GM12875 (cell line): ENCODE results near the gene TINAGL1.

Source experiments
- H3K4me3 ChIP-seq: one replicate; pipeline ENCODE4 v1.5.1; 2011; ENCODE audit warnings: low read depth, low read length, control low read depth
- TF ChIP-seq, protein P1 (sequence below): IDR thresholded peaks from 2 replicates; pipeline ENCODE4 v1.5.1; 2011; ENCODE audit warnings: low read depth, mild to moderate bottlenecking, control low read depth, inconsistent platforms, low read length, moderate library complexity, borderline replicate concordance; ENCODE audit not compliant: insufficient read depth

Gene TINAGL1

DNA sequence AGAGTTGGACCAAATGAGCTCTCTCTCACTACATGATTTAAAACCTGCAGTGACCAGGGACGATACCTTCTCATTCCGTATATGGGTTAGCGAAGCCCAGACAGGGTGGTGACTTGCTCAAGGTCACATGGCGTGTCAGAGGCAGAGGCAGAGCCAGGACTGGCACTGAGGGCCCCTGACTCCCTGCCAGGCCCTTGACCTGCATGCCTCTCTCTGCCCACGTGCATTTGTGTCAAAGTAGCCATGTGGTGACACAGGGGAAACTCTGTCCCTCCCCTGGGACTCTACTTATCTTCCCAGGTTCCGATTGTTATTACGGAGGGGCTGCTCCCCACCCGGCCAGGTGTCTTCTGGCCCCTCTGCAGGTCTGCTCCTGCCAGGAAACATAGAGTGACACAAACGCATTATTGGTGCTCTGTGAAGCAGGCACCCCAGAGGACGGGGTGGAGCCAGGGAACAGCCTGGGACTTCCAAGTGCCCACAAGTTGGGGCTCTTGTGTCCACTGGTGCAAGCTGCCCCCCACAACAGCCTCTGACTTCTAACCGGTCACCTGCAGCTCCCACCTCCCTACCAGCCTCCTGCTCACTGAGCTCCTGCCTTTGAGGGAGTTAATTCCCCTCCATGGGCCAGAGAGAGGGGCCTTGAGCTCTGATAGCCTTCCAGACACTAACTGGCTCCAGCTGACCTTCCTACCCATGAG lies 7.3 kb upstream of the TINAGL1 start:
- TF ChIP-seq, protein P1, sequence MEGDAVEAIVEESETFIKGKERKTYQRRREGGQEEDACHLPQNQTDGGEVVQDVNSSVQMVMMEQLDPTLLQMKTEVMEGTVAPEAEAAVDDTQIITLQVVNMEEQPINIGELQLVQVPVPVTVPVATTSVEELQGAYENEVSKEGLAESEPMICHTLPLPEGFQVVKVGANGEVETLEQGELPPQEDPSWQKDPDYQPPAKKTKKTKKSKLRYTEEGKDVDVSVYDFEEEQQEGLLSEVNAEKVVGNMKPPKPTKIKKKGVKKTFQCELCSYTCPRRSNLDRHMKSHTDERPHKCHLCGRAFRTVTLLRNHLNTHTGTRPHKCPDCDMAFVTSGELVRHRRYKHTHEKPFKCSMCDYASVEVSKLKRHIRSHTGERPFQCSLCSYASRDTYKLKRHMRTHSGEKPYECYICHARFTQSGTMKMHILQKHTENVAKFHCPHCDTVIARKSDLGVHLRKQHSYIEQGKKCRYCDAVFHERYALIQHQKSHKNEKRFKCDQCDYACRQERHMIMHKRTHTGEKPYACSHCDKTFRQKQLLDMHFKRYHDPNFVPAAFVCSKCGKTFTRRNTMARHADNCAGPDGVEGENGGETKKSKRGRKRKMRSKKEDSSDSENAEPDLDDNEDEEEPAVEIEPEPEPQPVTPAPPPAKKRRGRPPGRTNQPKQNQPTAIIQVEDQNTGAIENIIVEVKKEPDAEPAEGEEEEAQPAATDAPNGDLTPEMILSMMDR, result no peak
- H3K4me3 ChIP-seq, result no peak overlapping the region

DNA sequence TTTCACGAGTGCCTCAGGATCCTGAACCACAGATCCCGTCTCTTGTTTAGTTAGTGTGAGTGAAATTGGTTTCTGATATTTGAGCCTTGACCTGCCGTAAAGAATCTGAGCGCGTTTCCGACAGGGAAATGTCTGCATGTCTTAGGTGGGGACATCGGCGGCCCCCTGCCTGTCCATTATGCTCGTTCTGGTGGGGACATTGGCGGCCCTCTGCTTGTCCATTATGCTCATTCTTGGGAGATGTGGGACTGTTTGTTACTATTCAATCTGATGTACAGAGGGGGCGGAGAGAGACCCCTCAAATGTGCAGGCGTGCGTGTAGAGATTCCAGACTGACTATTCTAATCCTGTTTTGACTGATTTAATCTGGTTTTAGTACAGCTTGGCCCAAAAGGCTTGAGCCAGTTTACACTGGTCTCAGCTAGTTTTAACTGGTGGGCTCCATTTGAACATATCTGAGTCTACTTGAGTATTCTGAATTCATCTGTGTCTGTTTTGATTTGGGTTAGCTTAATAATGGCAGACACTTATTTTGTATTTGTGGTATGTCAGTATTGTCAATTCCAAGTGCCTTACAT lies 6.6 kb upstream of the TINAGL1 start:
- TF ChIP-seq, protein P1, result no peak
- H3K4me3 ChIP-seq, result no peak overlapping the region

DNA sequence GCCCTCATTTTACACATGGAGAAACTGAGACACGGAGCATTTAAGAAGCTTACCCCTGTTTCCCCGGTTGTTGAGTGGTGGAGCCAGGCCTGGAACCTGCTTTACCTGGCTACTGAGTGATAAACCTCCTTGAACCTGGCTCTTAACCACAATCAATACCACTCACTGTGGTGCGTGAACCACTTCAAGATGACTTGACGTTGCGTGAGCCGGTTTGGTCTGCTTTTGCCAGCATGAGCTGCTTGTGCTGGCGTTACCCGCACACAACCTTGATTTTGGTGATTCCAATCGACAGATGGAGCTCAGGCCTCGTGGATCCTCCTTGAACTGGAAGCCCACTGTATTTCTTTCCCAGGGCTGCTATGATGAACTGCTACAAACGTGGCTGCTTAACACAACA lies 6.1 kb upstream of the TINAGL1 start:
- TF ChIP-seq, protein P1, result no peak
- H3K4me3 ChIP-seq, result no peak overlapping the region

DNA sequence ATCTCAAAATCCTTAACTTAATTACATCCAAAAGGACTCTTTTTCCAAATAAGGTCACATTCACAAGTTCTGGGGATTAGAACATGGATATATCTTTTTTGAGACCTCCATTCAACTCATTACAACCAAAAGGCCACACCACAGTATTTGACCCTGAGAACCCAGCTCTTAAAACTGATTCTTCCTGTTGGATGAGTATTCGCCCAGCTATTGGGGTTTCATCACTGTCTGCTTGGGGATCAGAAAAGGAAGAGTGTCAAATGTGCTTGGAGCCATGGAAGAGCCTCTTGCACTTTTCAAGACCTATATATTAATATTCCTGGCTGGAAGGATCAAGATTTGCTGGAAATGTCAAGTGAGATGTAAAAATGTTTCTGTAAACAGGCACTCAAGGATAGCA lies 5.4 kb upstream of the TINAGL1 start:
- H3K4me3 ChIP-seq, result no peak overlapping the region
- TF ChIP-seq, protein P1, result no peak

DNA sequence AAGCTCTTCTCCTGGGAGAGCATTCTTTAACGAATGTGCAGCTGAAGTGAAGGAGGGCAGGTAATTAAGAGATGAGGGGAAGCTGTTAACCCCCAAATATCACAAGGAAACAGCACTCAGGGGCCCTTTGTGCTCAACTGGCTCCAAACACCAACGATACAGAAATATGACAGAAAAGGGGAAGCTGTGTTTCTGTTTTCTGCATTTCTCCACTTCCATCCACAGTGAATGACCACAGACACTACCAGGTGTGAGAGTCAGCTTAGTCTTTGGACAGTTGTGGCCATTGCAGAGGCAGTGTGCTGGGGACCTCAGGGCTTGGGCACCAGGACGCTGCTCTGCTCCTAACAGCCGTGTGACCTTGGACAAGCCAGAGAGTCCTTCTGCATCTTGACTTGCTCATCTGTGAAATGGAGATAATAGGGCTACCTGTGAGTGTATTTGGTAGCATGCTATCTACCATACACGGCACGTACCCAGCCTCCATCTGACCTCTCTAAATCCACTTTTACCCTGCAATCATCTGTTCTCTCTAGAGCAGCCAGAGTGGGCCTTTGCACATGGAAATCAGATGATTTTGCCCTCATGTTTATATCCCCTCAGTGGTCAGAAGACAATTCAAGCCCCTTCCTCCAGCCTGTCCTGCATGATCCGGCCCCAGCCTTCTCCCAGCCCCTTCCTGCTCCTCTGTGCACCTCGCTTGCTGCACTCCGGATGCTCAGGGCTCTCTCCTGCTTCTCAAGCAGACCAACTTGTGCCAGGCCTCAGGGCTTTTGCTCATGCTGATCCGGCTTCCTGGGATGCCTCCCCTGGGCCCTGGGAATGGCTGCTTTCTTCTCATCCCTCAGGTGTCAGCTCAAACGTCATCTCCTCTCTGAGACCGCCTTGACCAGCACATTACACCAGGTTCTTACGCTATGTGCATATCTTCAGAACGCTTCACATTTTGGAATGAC lies 4.7 kb upstream of the TINAGL1 start:
- TF ChIP-seq, protein P1, result no peak
- H3K4me3 ChIP-seq, result no peak overlapping the region

DNA sequence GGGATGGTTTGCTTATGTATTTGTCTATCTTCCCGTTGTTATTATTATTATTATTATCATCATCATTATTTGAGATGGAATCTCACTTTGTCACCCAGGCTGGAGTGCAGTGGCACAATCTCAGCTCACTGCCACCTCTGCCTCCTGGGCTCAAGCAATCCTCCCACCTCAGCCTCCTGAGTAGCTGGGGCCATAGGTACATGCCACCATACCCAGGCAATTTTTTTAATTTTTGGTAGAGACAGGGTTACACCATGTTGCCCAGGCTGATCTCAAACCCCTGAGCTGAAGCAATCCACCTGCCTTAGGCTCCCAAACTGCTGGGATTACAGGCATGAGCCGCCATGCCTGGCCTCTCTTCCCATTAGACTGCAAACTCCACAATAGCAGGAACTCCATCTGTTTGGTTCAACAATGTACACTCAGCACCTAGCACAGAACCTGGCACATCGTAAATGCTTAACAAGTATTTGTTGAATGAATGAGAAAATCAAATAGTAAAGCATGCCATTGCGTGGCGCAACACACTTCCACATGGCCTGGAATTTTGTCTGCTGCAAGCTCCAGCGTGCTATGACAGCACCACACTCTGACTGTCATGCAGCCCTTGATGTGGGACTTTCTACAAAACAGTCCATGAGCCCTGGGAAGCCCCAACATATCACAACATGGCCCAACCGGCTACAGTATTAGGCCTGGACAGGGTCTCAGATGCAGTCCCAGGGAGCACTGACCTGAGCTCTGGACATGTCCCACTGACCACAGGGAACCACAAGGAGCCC lies 3.8 kb upstream of the TINAGL1 start:
- no peak overlapping the region for H3K4me3 ChIP-seq
- TF ChIP-seq, protein P1, result no peak
